ENCODE data around the gene GTF2A1.

- no peak for TF ChIP-seq CTCF (IDR thresholded peaks at IDR 0.05)
- TF ChIP-seq EZH2 (IDR thresholded peaks at IDR 0.05) = no peak
- no peak for TF ChIP-seq EZH2phosphoT487 (IDR thresholded peaks at IDR 0.05)
These were observed 13.5 kb upstream of the GTF2A1 start for GRCh38 chr14:81234278-81234677.

Data from neural progenitor cell (in vitro differentiated cells).